Transverse colon (tissue), 4 donors: Measurements from ENCODE around the gene PPARD. TPM values are rescaled to one million over a fixed set of nuclear protein-coding genes. Genes with fewer than 3 reads are reported as not detected.
A peak's percentile ranks its signal among the peaks of the same experiment; 100 is the strongest.

Experiments
- DNase-seq: peaks from one replicate; pipeline ENCODE4 v3.0.0-alpha.2; 2019
- H3K27ac ChIP-seq, 4 donors: fragments of 200-600 bp; sonication (generic); 2 replicates each; pipeline ENCODE4 v1.5.1; 2016 to 2018; ENCODE audit warnings: inconsistent platforms in 4 of 4
- H3K27me3 ChIP-seq: fragments of 200-600 bp; sonication (generic); 2 replicates; pipeline ENCODE4 v1.5.1; 2017; ENCODE audit warnings: inconsistent platforms
- H3K36me3 ChIP-seq, 4 donors: fragments of 200-600 bp; sonication (generic); 2 replicates each; pipeline ENCODE4 v1.5.1; 2017 to 2019; ENCODE audit warnings: inconsistent platforms in 4 of 4
- H3K4me1 ChIP-seq, 4 donors: fragments of 200-600 bp; sonication (generic); 2 replicates each; pipeline ENCODE4 v1.5.1; 2017 to 2020; ENCODE audit warnings: inconsistent platforms in 4 of 4
- H3K4me3 ChIP-seq, 4 donors: fragments of 200-600 bp; sonication (generic); 1 replicate in 1 of 4; 2 replicates in 3 of 4; pipeline versions ENCODE4 v1.5.1 to v1.6.1; 2017 to 2019; ENCODE audit warnings: inconsistent platforms in 4 of 4
- H3K9me3 ChIP-seq, 2 donors: fragments of 200-600 bp; sonication (generic); 2 replicates each; pipeline ENCODE4 v1.5.1; 2017 to 2019; ENCODE audit warnings: inconsistent platforms in 2 of 2
- EP300 ChIP-seq: sonication (generic); formaldehyde crosslinking; IDR thresholded peaks from one replicate; pipeline ENCODE4 v1.6.1; 2017; ENCODE audit warnings: antibody characterized with exemption, low read depth
- POLR2A ChIP-seq: fragments of 450-650 bp; IDR thresholded peaks from one replicate; pipeline ENCODE4 v1.6.1; 2016; ENCODE audit warnings: antibody characterized with exemption, mild to moderate bottlenecking, moderate library complexity
- POLR2AphosphoS5 ChIP-seq, 3 donors: sonication (generic); formaldehyde crosslinking; IDR thresholded peaks; one replicate each; pipeline ENCODE4 v1.6.1; 2016; ENCODE audit warnings: antibody characterized with exemption in 3 of 3
- WGBS, 2 donors: methylation state at CpG; one replicate each; pipeline ENCODE4 v1.1.5; 2018; ENCODE audit warnings: low coverage in 1 of 2; 5-methylcytosine and 5-hydroxymethylcytosine counted together
- in situ Hi-C, 4 donors: fragments of 200-750 bp; cut with MboI; loops; one replicate each; pipeline versions ENCODE4 v1.15.0 to v1.15.1; 2017; ENCODE audit warnings: low sequenced_read_pairs in 3 of 4, low pct_ligation_motif_present in 1 of 4, low pct_unique_long_range_greater_than_20kb in 1 of 4
- intact Hi-C: fragments of 100-400 bp; cut with DNase I; formaldehyde crosslinking; loops from one replicate; pipeline ENCODE4 v1.15.1; 2023; ENCODE audit warnings: low total_unique reads
- total RNA-seq, 4 donors: library from RNA; depleted of rRNA; stranded (reverse); fragments of >200 nt; gene quantifications; one replicate each; pipeline ENCODE4 v1.1.0, GENCODE V29; 2016
- TF ChIP-seq, protein P1 (sequence below), 5 experiments: fragments of 200-600 bp in 3 of 5; fragments of 450-650 bp in 2 of 5; sonication (generic) in 3 of 5; IDR thresholded peaks; 1 replicate in 2 of 5; 2 replicates in 3 of 5; pipeline ENCODE4 v1.5.1; 2016 to 2017; ENCODE audit warnings: antibody characterized with exemption in 5 of 5, inconsistent platforms in 3 of 5, mild to moderate bottlenecking in 2 of 5, moderate library complexity in 1 of 5

Gene PPARD
- total RNA-seq, 4 donors from 2014 or later, result 19.8 to 110 (median 29.3) TPM

DNA sequence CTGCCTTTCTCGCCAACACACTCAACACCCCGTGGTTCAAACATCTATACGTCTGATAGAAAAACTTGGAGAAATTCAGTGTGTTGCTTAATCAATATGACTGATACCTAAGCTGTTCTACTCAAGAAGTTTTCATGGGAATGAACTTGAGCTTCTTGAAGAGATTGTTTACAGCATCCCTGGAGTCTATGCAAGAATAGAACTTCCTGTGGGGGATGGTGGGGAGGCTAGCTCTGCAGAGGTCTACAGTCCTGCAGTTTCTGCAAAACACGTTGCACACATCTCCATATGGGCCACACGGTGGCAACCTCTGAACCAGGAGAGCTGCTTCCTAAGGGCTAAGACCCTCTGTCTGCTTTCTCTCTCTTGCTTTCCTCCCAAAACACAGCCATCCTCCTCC lies 77.1 kb downstream of the PPARD start:
- Histone ChIP-seq H3K27me3 (no peaks in the 10 kb centered on the region), H3K4me1 (peaks cover 11 to 37% (median 17%) of the 10 kb centered on the region in 4 donors), H3K9me3 (no peaks in the 10 kb centered on the region), H3K4me3 (no peak overlapping the region), H3K27ac (no peak overlapping the region), H3K36me3 (peaks cover 0 to 25% (median 8%) of the 10 kb centered on the region in 4 donors)
- no peak for TF ChIP-seq POLR2AphosphoS5 (IDR thresholded peaks at IDR 0.05)
- TF ChIP-seq POLR2A, result no peak
- TF ChIP-seq, protein P1, sequence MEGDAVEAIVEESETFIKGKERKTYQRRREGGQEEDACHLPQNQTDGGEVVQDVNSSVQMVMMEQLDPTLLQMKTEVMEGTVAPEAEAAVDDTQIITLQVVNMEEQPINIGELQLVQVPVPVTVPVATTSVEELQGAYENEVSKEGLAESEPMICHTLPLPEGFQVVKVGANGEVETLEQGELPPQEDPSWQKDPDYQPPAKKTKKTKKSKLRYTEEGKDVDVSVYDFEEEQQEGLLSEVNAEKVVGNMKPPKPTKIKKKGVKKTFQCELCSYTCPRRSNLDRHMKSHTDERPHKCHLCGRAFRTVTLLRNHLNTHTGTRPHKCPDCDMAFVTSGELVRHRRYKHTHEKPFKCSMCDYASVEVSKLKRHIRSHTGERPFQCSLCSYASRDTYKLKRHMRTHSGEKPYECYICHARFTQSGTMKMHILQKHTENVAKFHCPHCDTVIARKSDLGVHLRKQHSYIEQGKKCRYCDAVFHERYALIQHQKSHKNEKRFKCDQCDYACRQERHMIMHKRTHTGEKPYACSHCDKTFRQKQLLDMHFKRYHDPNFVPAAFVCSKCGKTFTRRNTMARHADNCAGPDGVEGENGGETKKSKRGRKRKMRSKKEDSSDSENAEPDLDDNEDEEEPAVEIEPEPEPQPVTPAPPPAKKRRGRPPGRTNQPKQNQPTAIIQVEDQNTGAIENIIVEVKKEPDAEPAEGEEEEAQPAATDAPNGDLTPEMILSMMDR (IDR thresholded peaks at IDR 0.05), result no peak
- no peak for TF ChIP-seq EP300
- 73% methylated on average over 5 of the region's 5 CpGs; no CpG with 5 or more reads in 1 of the 2 donors for WGBS, 2 donors
- in situ Hi-C loops, result no loop called here
- intact Hi-C loops, result loop anchor here (10.0 kb wide), 1 partner anchor 65 kb away; no protein-coding TSS in a partner anchor
- no peak for DNase-seq

DNA sequence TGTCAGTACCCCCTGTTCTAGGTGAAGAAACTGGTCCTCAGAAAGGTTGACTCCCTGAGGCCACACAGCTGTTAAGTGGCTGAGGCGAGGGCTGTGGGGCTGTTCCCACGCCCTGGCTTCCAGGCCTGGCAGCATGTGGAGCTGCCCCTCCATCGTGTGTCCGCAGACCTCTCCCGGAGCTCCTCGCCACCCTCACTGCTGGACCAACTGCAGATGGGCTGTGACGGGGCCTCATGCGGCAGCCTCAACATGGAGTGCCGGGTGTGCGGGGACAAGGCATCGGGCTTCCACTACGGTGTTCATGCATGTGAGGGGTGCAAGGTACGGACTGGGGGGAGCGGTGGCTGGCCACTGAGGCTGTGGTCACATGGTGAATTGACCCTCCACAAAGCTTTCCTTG lies 77.6 kb downstream of the PPARD start:
- in situ Hi-C loops (no loop called here), intact Hi-C loops (loop anchor here (10.0 kb wide), 1 partner anchor 65 kb away; no protein-coding TSS in a partner anchor)
- no peak for DNase-seq
- Histone ChIP-seq H3K27me3 (no peaks in the 10 kb centered on the region), H3K27ac (no peak overlapping the region), H3K9me3 (no peaks in the 10 kb centered on the region), H3K4me3 (no peak overlapping the region), H3K4me1 (peaks cover 7 to 32% (median 12%) of the 10 kb centered on the region in 4 donors), H3K36me3 (peaks cover 0 to 29% (median 10%) of the 10 kb centered on the region in 4 donors)
- WGBS, 2 donors, result 93% methylated on average over 14 of the region's 14 CpGs; no CpG with 5 or more reads in 1 of the 2 donors
- no peak for TF ChIP-seq POLR2AphosphoS5 (IDR thresholded peaks at IDR 0.05)
- TF ChIP-seq, protein P1 (IDR thresholded peaks at IDR 0.05), result no peak
- no peak for TF ChIP-seq EP300
- TF ChIP-seq POLR2A, result no peak

DNA sequence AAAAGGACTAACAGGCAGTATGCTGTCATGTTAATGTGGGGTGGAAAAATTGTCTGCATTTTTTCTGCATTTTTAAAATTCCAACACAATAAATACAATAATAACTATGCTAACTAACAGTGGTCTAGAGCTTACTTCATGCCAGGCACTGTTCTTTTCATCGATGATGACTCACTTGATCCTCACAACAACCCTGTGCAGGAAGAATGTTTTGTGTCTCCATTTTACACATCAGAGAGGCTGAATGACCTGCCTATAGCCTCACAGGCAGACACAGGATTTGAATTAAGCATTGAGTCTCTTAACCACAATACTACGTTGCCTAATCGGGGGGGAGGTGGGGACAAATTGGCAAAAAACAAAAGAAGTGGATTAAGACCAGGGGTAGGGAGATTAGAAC lies 82.9 kb downstream of the PPARD start:
- in situ Hi-C loops (loop anchor here in 1 of 4 donors (25.0 kb wide), 1 partner anchor 113 kb away; no protein-coding TSS in a partner anchor), intact Hi-C loops (no loop called here)
- Histone ChIP-seq H3K9me3 (peaks cover 3 to 6% of the 10 kb centered on the region in 2 donors), H3K27ac (peak overlapping the region in 1 of 4 donors; percentile 12), H3K4me1 (no peaks in the 10 kb centered on the region), H3K4me3 (no peak overlapping the region), H3K27me3 (no peaks in the 10 kb centered on the region), H3K36me3 (peaks cover 0 to 27% (median 11%) of the 10 kb centered on the region in 4 donors)
- no peak for TF ChIP-seq EP300
- TF ChIP-seq, protein P1 (IDR thresholded peaks at IDR 0.05), result no peak
- no peak for TF ChIP-seq POLR2AphosphoS5 (IDR thresholded peaks at IDR 0.05)
- no peak for TF ChIP-seq POLR2A
- 80 to 83% methylated on average over 1 to 3 of the region's 3 CpGs for WGBS, 2 donors
- no peak for DNase-seq

DNA sequence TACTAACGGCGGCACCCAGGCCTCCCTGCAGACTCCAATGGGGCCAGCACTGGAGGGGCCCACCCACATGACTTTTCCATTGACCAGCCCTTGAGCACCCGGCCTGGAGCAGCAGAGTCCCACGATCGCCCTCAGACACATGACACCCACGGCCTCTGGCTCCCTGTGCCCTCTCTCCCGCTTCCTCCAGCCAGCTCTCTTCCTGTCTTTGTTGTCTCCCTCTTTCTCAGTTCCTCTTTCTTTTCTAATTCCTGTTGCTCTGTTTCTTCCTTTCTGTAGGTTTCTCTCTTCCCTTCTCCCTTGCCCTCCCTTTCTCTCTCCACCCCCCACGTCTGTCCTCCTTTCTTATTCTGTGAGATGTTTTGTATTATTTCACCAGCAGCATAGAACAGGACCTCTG lies 83.7 kb downstream of the PPARD start:
- no peak overlapping the region for H3K4me3 ChIP-seq
- H3K9me3 ChIP-seq, result peaks cover 3 to 6% of the 10 kb centered on the region in 2 donors
- H3K36me3 ChIP-seq, result peaks cover 0 to 27% (median 11%) of the 10 kb centered on the region in 4 donors
- WGBS, 2 donors, result 84% methylated on average over 6 of the region's 8 CpGs; no CpG with 5 or more reads in 1 of the 2 donors
- no peaks in the 10 kb centered on the region for H3K4me1 ChIP-seq
- H3K27me3 ChIP-seq, result no peaks in the 10 kb centered on the region
- DNase-seq, result no peak
- intact Hi-C loops, result no loop called here
- peak overlapping the region in 1 of 4 donors; percentile 12 for H3K27ac ChIP-seq
- in situ Hi-C loops, result loop anchor here in 1 of 4 donors (25.0 kb wide), 1 partner anchor 114 kb away; no protein-coding TSS in a partner anchor
- no peak for TF ChIP-seq EP300
- no peak for TF ChIP-seq POLR2A
- TF ChIP-seq, protein P1 (IDR thresholded peaks at IDR 0.05), result no peak
- no peak for TF ChIP-seq POLR2AphosphoS5 (IDR thresholded peaks at IDR 0.05)
